Measurements from ENCODE around the gene PNRC2. TPM values are rescaled to one million over a fixed set of nuclear protein-coding genes. Genes with fewer than 3 reads are reported as not detected.

PNRC2 gene
- total RNA-seq, 1 experiment from 2014 or later: 67.7 TPM

DNA sequence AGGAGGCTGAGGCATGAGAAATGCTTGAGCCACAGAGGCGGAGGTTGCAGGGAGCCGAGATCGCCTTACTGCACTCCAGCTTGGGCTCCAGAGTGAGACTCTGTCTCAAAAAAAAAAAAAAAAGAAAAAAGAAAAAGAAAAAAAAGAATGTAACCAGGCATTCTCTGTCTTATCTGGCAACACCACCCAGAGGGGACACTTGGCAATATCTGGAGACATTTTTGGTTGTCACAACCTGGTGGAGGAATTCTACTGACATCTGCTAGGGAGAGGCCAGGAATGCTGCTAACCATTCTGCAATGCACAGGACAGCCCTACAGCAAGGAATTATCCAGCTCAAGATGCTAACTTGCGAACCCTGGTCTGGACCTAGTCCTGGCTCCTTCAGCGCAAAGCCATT, 44.2 kb upstream of the PNRC2 start:
- Histone ChIP-seq H3K4me1 (replicated peaks; ENCODE audit: insufficient read depth) (peaks cover 8% of the 10 kb centered on the region; the same call in 1 of the 2 replicates), H2AFZ (no peak overlapping the region), H3K4me3 (no peak overlapping the region), H3K79me2 (ENCODE audit: low read depth) (no peaks in the 10 kb centered on the region), H3K27ac (no peak overlapping the region), H4K20me1 (ENCODE audit: insufficient read depth) (no peaks in the 10 kb centered on the region), H3F3A (ENCODE audit: insufficient read depth, low read depth) (no peaks in the 10 kb centered on the region), H3K4me2 (no peak overlapping the region), H3K36me3 (ENCODE audit: low read depth) (no peaks in the 10 kb centered on the region), H3K9me3 (ENCODE audit: insufficient read depth, low read depth) (no peaks in the 10 kb centered on the region), H3K9me2 (ENCODE audit: insufficient read depth) (no peaks in the 10 kb centered on the region), H3K27me3 (ENCODE audit: insufficient read depth, low read depth) (no peaks in the 10 kb centered on the region)
- no peak for DNase-seq
- ChIA-PET POLR2A (ENCODE audit: unreplicated experiment) (interaction anchor here (0.6 kb wide), 1 partner anchor 277 kb away, joined by 5 read pairs; no protein-coding TSS in a partner anchor), CTCF (interaction anchor here (0.5 to 1.9 kb wide), 2 partner anchors 40 to 144 kb away, joined by 14 to 26 read pairs; no protein-coding TSS in a partner anchor)
- no peak for TF ChIP-seq EZH2 (IDR thresholded peaks at IDR 0.05; ENCODE audit: low read depth)
- TF ChIP-seq, protein P1, sequence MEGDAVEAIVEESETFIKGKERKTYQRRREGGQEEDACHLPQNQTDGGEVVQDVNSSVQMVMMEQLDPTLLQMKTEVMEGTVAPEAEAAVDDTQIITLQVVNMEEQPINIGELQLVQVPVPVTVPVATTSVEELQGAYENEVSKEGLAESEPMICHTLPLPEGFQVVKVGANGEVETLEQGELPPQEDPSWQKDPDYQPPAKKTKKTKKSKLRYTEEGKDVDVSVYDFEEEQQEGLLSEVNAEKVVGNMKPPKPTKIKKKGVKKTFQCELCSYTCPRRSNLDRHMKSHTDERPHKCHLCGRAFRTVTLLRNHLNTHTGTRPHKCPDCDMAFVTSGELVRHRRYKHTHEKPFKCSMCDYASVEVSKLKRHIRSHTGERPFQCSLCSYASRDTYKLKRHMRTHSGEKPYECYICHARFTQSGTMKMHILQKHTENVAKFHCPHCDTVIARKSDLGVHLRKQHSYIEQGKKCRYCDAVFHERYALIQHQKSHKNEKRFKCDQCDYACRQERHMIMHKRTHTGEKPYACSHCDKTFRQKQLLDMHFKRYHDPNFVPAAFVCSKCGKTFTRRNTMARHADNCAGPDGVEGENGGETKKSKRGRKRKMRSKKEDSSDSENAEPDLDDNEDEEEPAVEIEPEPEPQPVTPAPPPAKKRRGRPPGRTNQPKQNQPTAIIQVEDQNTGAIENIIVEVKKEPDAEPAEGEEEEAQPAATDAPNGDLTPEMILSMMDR (conservative IDR thresholded peaks at IDR 0.05): no peak
- no TSS peak for BruUV-seq (replicated peaks)
- intact Hi-C loops (cut with micrococcal nuclease; ENCODE audit: unreplicated experiment): loop anchor here (5.0 kb wide), 2 partner anchors 373 to 938 kb away; no protein-coding TSS in a partner anchor

DNA sequence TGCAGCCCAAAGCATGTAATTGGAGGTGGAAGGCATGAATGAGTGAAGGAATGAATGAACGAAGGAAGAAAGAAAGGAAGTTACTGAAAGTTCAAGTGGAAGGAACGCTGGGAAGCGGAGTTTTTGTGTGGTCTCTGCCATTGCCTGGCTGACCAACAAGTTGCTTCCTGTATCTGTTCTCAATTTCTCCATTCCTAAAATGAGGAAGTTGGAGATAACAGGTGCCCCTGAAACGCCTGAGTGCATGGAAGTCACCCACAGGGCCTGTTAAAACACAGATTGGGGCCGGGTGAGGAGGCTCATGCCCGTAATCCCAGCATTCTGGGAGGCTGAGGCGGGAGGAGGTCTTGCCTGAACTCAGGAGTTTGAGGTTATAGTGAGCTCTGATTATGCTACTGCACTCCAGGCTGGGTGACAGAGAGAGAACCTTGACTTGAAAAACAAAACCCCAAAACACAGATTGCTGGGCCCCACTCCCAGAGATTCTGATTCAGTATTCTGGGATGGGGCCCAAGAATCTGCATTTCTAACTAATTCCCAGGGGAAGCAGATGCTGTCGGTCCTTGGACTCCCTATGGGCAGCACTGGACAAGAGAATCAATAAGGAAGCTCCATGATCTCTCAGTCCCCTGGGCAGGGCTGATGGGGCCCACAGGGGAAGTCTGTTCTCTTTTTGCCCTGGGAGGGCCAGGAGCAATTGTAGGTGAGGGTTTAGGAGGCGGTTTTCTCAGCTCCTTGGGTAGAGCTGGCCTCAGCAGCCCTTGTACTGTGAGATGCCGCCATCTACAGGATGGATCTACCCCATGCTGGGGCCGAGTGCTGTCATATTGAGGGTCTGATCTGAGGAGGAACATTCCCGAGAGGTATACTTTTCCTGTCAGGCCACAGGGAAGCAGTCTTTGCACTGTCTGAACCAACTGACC, 43.2 kb upstream of the PNRC2 start:
- Histone ChIP-seq H3K27me3 (ENCODE audit: insufficient read depth, low read depth) (no peaks in the 10 kb centered on the region), H3K79me2 (ENCODE audit: low read depth) (no peaks in the 10 kb centered on the region), H3F3A (ENCODE audit: insufficient read depth, low read depth) (no peaks in the 10 kb centered on the region), H4K20me1 (ENCODE audit: insufficient read depth) (no peaks in the 10 kb centered on the region), H3K9me2 (ENCODE audit: insufficient read depth) (no peaks in the 10 kb centered on the region), H3K4me2 (0 out of 2 replicates have a peak overlapping the region, but pooled peaks have one; percentile 38), H3K9me3 (ENCODE audit: insufficient read depth, low read depth) (no peaks in the 10 kb centered on the region), H3K4me1 (replicated peaks; ENCODE audit: insufficient read depth) (peaks cover 8% of the 10 kb centered on the region; the same call in 1 of the 2 replicates), H3K27ac (no peak overlapping the region), H3K36me3 (ENCODE audit: low read depth) (no peaks in the 10 kb centered on the region), H2AFZ (no peak overlapping the region), H3K4me3 (no peak overlapping the region)
- ChIA-PET POLR2A (ENCODE audit: unreplicated experiment) (interaction anchor here (0.6 to 0.7 kb wide), 3 partner anchors 13 to 40 kb away, joined by 4 to 7 read pairs (median 6); no protein-coding TSS in a partner anchor), CTCF (interaction anchor here (0.5 to 1.9 kb wide), 7 partner anchors 115 to 471 kb away, joined by 3 to 26 read pairs (median 3); no protein-coding TSS in a partner anchor)
- intact Hi-C loops (cut with micrococcal nuclease; ENCODE audit: unreplicated experiment): loop anchor here (1.0 to 5.0 kb wide), 6 partner anchors 48 to 939 kb away; partner anchors contain the start of gene FUCA1
- peak; percentile 60 to 74 for DNase-seq
- no TSS peak for BruUV-seq (replicated peaks)
- TF ChIP-seq, protein P1 (conservative IDR thresholded peaks at IDR 0.05): peak; percentile 68
- TF ChIP-seq EZH2 (IDR thresholded peaks at IDR 0.05; ENCODE audit: low read depth): no peak

GRCh38 chr1:23922321-23922943, 37.2 kb upstream of the PNRC2 start:
- CTCF ChIA-PET: no interaction called here
- H2AFZ ChIP-seq: no peak overlapping the region
- POLR2A ChIA-PET (ENCODE audit: unreplicated experiment): no interaction called here

More at GRCh38 chr1:23922321-23922943, 37.2 kb upstream of the PNRC2 start:
- H3K79me2 ChIP-seq (ENCODE audit: low read depth): no peaks in the 10 kb centered on the region
- H4K20me1 ChIP-seq (ENCODE audit: insufficient read depth): no peaks in the 10 kb centered on the region
- H3K9me2 ChIP-seq (ENCODE audit: insufficient read depth): no peaks in the 10 kb centered on the region
- no peaks in the 10 kb centered on the region for H3K9me3 ChIP-seq (ENCODE audit: insufficient read depth, low read depth)
- H3K36me3 ChIP-seq (ENCODE audit: low read depth): no peaks in the 10 kb centered on the region
- no peak overlapping the region for H3K27ac ChIP-seq
- no peak for DNase-seq
- H3F3A ChIP-seq (ENCODE audit: insufficient read depth, low read depth): no peaks in the 10 kb centered on the region
- H3K4me1 ChIP-seq (replicated peaks; ENCODE audit: insufficient read depth): no peaks in the 10 kb centered on the region; the same call in 1 of the 2 replicates
- H3K4me2 ChIP-seq: no peak overlapping the region
- no peak for TF ChIP-seq EZH2 (IDR thresholded peaks at IDR 0.05; ENCODE audit: low read depth)
- TF ChIP-seq, protein P1 (conservative IDR thresholded peaks at IDR 0.05): no peak
- H3K27me3 ChIP-seq (ENCODE audit: insufficient read depth, low read depth): no peaks in the 10 kb centered on the region
- BruUV-seq (replicated peaks): no TSS peak
- no peak overlapping the region for H3K4me3 ChIP-seq
- intact Hi-C loops (cut with micrococcal nuclease; ENCODE audit: unreplicated experiment): loop anchor here (5.0 kb wide), 1 partner anchor 35 kb away; the partner anchor contains the start of gene PNRC2

All from PC-9 (cell line).